OCI-LY7 (cell line): ENCODE measurements around the gene CNTNAP3B. TPM values are rescaled to one million over a fixed set of nuclear protein-coding genes. Genes with fewer than 3 reads are reported as not detected.
"Not testable (repeated sequence)": the region's sequence is repeated elsewhere in the genome, so short reads cannot be mapped to it uniquely, and the experiment has no call there.

Source experiments
- BruUV-seq: library from RNA; stranded (reverse); fragments of 400-500 nt; replicated peaks from 2 replicates; lab custom pipeline; 2021; lab: Mats Ljungman, UMichigan
- CTCF ChIA-PET: fragments of 300-600 bp; sonication (Branson Sonifier 250); formaldehyde crosslinking; loops from one replicate; lab custom pipeline; 2022; ENCODE audit warnings: antibody characterized with exemption; ENCODE audit not compliant: unreplicated experiment; lab: Charles Lee
- POLR2A ChIA-PET: fragments of 300-600 bp; sonication (Branson Sonifier 250); formaldehyde crosslinking; loops from one replicate; lab custom pipeline; 2022; ENCODE audit warnings: antibody characterized with exemption; lab: Charles Lee
- DNase-seq: peaks from one replicate; pipeline ENCODE4 v3.0.0-alpha.2; 2015; ENCODE audit warnings: low spot score
- H2AFZ ChIP-seq: fragments of 200-600 bp; sonication (generic), shearing (Covaris generic); 2 replicates; pipeline ENCODE4 v1.6.1; 2014; ENCODE audit warnings: mild to moderate bottlenecking, antibody characterized with exemption, low read length, moderate library complexity
- H3K27ac ChIP-seq: fragments of 200-600 bp; sonication (generic); 2 replicates; pipeline ENCODE4 v1.5.1; 2014; ENCODE audit warnings: mixed run types, low read depth, mild to moderate bottlenecking, moderate library complexity, low read length, inconsistent platforms; ENCODE audit not compliant: poor library complexity, severe bottlenecking
- H3K36me3 ChIP-seq: fragments of 200-600 bp; sonication (generic); 2 replicates; pipeline ENCODE4 v1.6.1; 2014; ENCODE audit warnings: mild to moderate bottlenecking, antibody characterized with exemption, low read length, moderate library complexity, mixed read lengths; ENCODE audit not compliant: insufficient read depth
- H3K4me1 ChIP-seq: fragments of 200-600 bp; sonication (generic); 2 replicates; pipeline ENCODE4 v1.5.1; 2014; ENCODE audit warnings: mild to moderate bottlenecking, low read length; ENCODE audit not compliant: insufficient read depth, poor library complexity, severe bottlenecking
- H3K4me2 ChIP-seq: fragments of 200-600 bp; sonication (generic); 2 replicates; pipeline ENCODE4 v1.6.1; 2014; ENCODE audit warnings: mild to moderate bottlenecking, low read length
- H3K4me3 ChIP-seq: fragments of 200-600 bp; sonication (generic); 2 replicates; pipeline ENCODE4 v1.5.1; 2014; ENCODE audit warnings: mild to moderate bottlenecking, low read depth, low read length; ENCODE audit not compliant: poor library complexity, severe bottlenecking
- H3K79me2 ChIP-seq: fragments of 200-600 bp; sonication (generic); 2 replicates; pipeline ENCODE4 v1.6.1; 2016; ENCODE audit warnings: low read depth, mild to moderate bottlenecking, low read length, moderate library complexity, mixed read lengths; ENCODE audit not compliant: insufficient read depth
- H3K9me2 ChIP-seq: fragments of 200-600 bp; sonication (generic); 2 replicates; pipeline ENCODE4 v1.6.1; 2016; ENCODE audit warnings: mild to moderate bottlenecking, low read length, mixed read lengths; ENCODE audit not compliant: insufficient read depth
- H3K9me3 ChIP-seq: fragments of 200-600 bp; sonication (generic); 2 replicates; pipeline ENCODE4 v1.6.1; 2014; ENCODE audit warnings: mild to moderate bottlenecking, mixed run types, low read length, mixed read lengths
- H4K20me1 ChIP-seq: fragments of 200-600 bp; sonication (generic); 2 replicates; pipeline ENCODE4 v1.6.1; 2014; ENCODE audit warnings: mild to moderate bottlenecking, antibody characterized with exemption, low read length, moderate library complexity, mixed read lengths; ENCODE audit not compliant: insufficient read depth
- intact Hi-C: fragments of 100-400 bp; cut with micrococcal nuclease; formaldehyde crosslinking; loops from one replicate; pipeline ENCODE4 v1.10.0; 2022; ENCODE audit not compliant: unreplicated experiment
- total RNA-seq, 2 experiments: library from RNA; depleted of rRNA in 1 of 2; stranded (reverse); fragments of >200 nt in 1 of 2; shearing (Covaris generic) in 1 of 2; gene quantifications; 2 replicates each; pipeline ENCODE4 v1.2.3, GENCODE V29; 2014 to 2022

The CNTNAP3B gene
- total RNA-seq, 2 experiments from 2014 or later, result not detected

- H3K4me3 ChIP-seq, H3K4me2 ChIP-seq, POLR2A ChIA-PET, BruUV-seq, H3K9me2 ChIP-seq, DNase-seq, CTCF ChIA-PET, H3K27ac ChIP-seq, H3K79me2 ChIP-seq, intact Hi-C loops, H3K9me3 ChIP-seq, H3K4me1 ChIP-seq, H4K20me1 ChIP-seq, H3K36me3 ChIP-seq, H2AFZ ChIP-seq: not testable (repeated sequence)
Measured at GRCh38 chr9:42014317-42014716, 114.9 kb downstream of the CNTNAP3B start.

DNA sequence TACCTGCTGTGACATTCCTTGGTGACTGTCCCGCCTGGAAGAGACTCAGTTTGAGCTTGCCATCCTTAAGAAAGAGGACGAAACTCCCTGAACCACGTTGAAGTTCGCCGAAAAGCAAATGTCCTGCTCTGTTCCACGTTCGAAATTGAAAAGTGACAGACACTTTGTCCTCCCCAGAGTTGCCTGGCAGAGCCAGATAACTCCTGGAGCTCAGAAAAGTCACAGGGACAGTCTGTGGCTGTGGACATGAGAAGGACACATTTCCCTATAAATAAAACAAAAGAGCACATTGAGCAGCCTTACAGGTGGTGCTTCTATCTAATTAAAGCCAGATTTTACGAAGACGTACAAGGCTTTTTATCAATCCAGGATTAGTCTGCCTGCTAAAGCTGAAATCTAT, 137.6 kb downstream of the CNTNAP3B start:
- DNase-seq, H2AFZ ChIP-seq, H3K9me2 ChIP-seq, H3K79me2 ChIP-seq, H3K27ac ChIP-seq, H3K36me3 ChIP-seq, H4K20me1 ChIP-seq, POLR2A ChIA-PET, H3K4me1 ChIP-seq, intact Hi-C loops, BruUV-seq, H3K4me3 ChIP-seq, H3K4me2 ChIP-seq, H3K9me3 ChIP-seq, CTCF ChIA-PET: not testable (repeated sequence)

GRCh38 chr9:41980271-41980670, 149.0 kb downstream of the CNTNAP3B start:
- POLR2A ChIA-PET, result not testable (repeated sequence)

GRCh38 chr9:41977965-41978600, 151.1 kb downstream of the CNTNAP3B start:
- H3K79me2 ChIP-seq, intact Hi-C loops, H3K36me3 ChIP-seq, CTCF ChIA-PET, H3K9me3 ChIP-seq, H3K4me3 ChIP-seq, H2AFZ ChIP-seq, H3K27ac ChIP-seq, H3K4me2 ChIP-seq, H3K4me1 ChIP-seq, H4K20me1 ChIP-seq, DNase-seq, H3K9me2 ChIP-seq, POLR2A ChIA-PET, BruUV-seq: not testable (repeated sequence)

More at GRCh38 chr9:41980271-41980670, 149.0 kb downstream of the CNTNAP3B start:
- intact Hi-C loops, H2AFZ ChIP-seq, CTCF ChIA-PET, H3K4me3 ChIP-seq, H3K36me3 ChIP-seq, H3K9me3 ChIP-seq, H3K4me2 ChIP-seq, DNase-seq, H3K4me1 ChIP-seq, BruUV-seq, H3K9me2 ChIP-seq, H4K20me1 ChIP-seq, H3K27ac ChIP-seq, H3K79me2 ChIP-seq: not testable (repeated sequence)

DNA sequence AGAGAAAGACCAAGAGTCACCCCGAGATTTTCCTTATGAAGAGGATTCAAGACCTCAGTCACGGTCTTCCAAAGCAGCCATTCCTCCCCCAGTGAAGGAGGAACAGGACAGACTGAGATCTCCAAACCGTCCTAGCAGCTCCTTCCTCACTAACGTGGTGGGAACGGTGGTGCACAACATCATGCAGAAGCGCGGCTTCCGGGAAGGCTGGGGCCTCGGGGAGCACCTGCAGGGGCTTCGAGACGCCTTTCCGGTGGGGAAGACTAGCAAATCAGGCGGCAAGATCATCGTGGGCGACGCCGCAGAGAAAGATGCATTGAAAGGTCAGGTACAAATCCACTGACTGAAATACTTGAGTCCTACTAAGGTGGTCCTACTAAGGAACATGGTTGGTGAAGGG, 154.3 kb downstream of the CNTNAP3B start:
- H2AFZ ChIP-seq, H3K27ac ChIP-seq, BruUV-seq, H3K4me3 ChIP-seq, CTCF ChIA-PET, H3K9me2 ChIP-seq, H3K4me2 ChIP-seq, H4K20me1 ChIP-seq, H3K9me3 ChIP-seq, H3K36me3 ChIP-seq, DNase-seq, H3K79me2 ChIP-seq, H3K4me1 ChIP-seq, POLR2A ChIA-PET, intact Hi-C loops: not testable (repeated sequence)

GRCh38 chr9:41953007-41953406, 176.2 kb downstream of the CNTNAP3B start:
- BruUV-seq, intact Hi-C loops, CTCF ChIA-PET, H3K27ac ChIP-seq, H3K9me2 ChIP-seq, H3K4me2 ChIP-seq, H3K9me3 ChIP-seq, H3K4me1 ChIP-seq, H2AFZ ChIP-seq, POLR2A ChIA-PET, H3K36me3 ChIP-seq, DNase-seq, H4K20me1 ChIP-seq, H3K79me2 ChIP-seq, H3K4me3 ChIP-seq: not testable (repeated sequence)
